ENCODE data around the gene IL15RA. TPM values are rescaled to one million over a fixed set of nuclear protein-coding genes. Genes with fewer than 3 reads are reported as not detected.

Gene IL15RA
- total and polyA plus RNA-seq, 2 of the 8 experiments (the other 6 are each of a cell fraction or from before 2014, with no cell fraction given): 1.3 to 1.4 TPM

DNA sequence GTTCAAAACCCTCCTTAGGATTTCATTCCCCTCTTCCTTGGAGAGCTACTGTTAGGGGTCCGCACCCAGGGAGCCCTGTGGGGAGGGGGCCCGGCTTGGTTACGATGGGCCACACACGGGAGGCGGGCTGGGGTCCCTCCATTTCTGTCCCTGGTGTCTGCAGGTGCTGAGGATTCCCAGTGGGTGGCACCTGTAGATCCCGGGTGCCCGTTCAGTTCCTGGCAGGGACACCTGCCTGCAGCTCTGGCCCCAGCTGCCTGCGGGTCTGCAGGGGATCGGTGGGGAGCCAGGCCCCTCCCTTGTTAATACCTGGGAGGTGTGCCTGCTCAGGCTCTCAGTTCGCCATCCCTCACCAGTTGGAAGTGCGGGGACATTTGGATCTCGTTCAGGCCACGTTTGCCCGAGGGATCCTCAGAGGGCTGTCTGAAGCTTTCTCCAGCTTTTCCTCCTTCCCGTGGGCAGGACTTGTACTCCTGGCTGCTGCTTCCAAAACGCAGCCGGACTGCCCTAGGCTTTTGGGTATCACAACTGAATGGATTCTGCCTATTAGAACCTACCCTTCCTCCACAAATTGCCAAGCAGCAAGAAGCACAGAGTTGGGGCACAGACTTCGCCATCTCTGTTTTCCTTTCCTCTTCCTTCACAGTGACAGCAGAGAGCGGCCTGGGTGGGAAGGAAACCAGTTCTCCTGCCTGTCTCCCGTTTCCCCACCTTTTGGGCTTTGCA is 22.3 kb upstream of the IL15RA start:
- CTCF ChIA-PET (ENCODE audit: partially characterized antibody): interaction anchor here (1.2 kb wide), 1 partner anchor 15 kb away, joined by 3 read pairs; no protein-coding TSS in a partner anchor
- Histone ChIP-seq H3K4me3 (ENCODE audit: extremely low read depth in 1 of 4, insufficient read depth in 2 of 4, low read depth in 3 of 4, low read length in 4 of 4) (no peak overlapping the region), H2BK5ac (ENCODE audit: low read depth, low read length) (no peak overlapping the region), H2BK15ac (ENCODE audit: low read length) (no peak overlapping the region), H2AFZ (ENCODE audit: low read length) (peak overlapping the region; percentile 76; the same call in 1 of the 2 replicates), H3K36me3 (ENCODE audit: control insufficient read depth in 2 of 4, insufficient read depth in 4 of 4, low read length in 3 of 4) (no peaks in the 10 kb centered on the region), H2BK20ac (ENCODE audit: low read length) (no peak overlapping the region), H4K8ac (ENCODE audit: extremely low read depth, insufficient read depth, low read length) (no peak overlapping the region), H4K91ac (replicated peaks; ENCODE audit: insufficient read length, low read length) (no peak overlapping the region), H3K14ac (ENCODE audit: insufficient read length) (no peak overlapping the region), H3K79me1 (ENCODE audit: low read depth, low read length) (no peaks in the 10 kb centered on the region), H2AK5ac (ENCODE audit: low read depth, low read length) (no peak overlapping the region), H3K4ac (replicated peaks; ENCODE audit: insufficient read length, low read depth, low read length) (no peak overlapping the region), H3K79me2 (ENCODE audit: control insufficient read depth in 1 of 2, insufficient read depth in 2 of 2, low read length in 2 of 2) (no peaks in the 10 kb centered on the region), H3K27ac (ENCODE audit: low read depth, low read length) (no peak overlapping the region), H4K20me1 (replicated peaks in 1 of 2; ENCODE audit: control insufficient read depth in 1 of 2, insufficient read depth in 2 of 2, low read length in 2 of 2) (no peaks in the 10 kb centered on the region), H2BK120ac (replicated peaks; ENCODE audit: low read depth, low read length) (no peak overlapping the region), H3K23me2 (ENCODE audit: low read depth, low read length) (no peaks in the 10 kb centered on the region), H3K9ac (replicated peaks in 1 of 4; ENCODE audit: extremely low read depth in 1 of 4, low read depth in 3 of 4, low read length in 3 of 4) (no peak overlapping the region), H3K4me1 (replicated peaks in 1 of 4; ENCODE audit: control insufficient read depth in 3 of 4, insufficient read depth in 4 of 4, low read length in 3 of 4) (peaks cover 0 to 8% (median 4%) of the 10 kb centered on the region in 4 experiments; a peak in 5 of 7 replicates), H3K23ac (ENCODE audit: insufficient read length) (no peak overlapping the region), H3K4me2 (ENCODE audit: insufficient read depth in 1 of 2, low read depth in 2 of 2, low read length in 2 of 2) (no peak overlapping the region; a peak in 1 of 4 replicates), H4K5ac (ENCODE audit: insufficient read length, low read depth, low read length) (no peak overlapping the region), H3K27me3 (replicated peaks in 1 of 4; ENCODE audit: control insufficient read depth in 3 of 4, extremely low read depth in 1 of 4, insufficient read depth in 3 of 4, low read length in 3 of 4) (no peaks in the 10 kb centered on the region), H3K18ac (ENCODE audit: extremely low read depth, low read length) (no peak overlapping the region), H3K56ac (replicated peaks; ENCODE audit: insufficient read length, low read depth, low read length) (no peak overlapping the region), H2BK12ac (ENCODE audit: low read depth, low read length) (no peak overlapping the region; the same call in 1 of the 2 replicates), H3K9me3 (ENCODE audit: insufficient read depth in 2 of 2, low read depth in 1 of 2, low read length in 1 of 2) (no peaks in the 10 kb centered on the region)
- 84% methylated on average over 20 of the region's 20 CpGs; no CpG with 5 or more reads in 1 of the 2 experiments for WGBS, 2 experiments (ENCODE audit: extremely low coverage in 1 of 2, insufficient coverage in 1 of 2, insufficient read length in 1 of 2, insufficient replicate concordance in 2 of 2, low coverage in 1 of 2, low lambda C conversion rate in 2 of 2, missing lambda C conversion rate in 1 of 2)
- POLR2A ChIA-PET (ENCODE audit: partially characterized antibody): interaction anchor here (0.8 kb wide), 1 partner anchor 66 kb away, joined by 6 read pairs; no protein-coding TSS in a partner anchor
- TF ChIP-seq, protein P1, sequence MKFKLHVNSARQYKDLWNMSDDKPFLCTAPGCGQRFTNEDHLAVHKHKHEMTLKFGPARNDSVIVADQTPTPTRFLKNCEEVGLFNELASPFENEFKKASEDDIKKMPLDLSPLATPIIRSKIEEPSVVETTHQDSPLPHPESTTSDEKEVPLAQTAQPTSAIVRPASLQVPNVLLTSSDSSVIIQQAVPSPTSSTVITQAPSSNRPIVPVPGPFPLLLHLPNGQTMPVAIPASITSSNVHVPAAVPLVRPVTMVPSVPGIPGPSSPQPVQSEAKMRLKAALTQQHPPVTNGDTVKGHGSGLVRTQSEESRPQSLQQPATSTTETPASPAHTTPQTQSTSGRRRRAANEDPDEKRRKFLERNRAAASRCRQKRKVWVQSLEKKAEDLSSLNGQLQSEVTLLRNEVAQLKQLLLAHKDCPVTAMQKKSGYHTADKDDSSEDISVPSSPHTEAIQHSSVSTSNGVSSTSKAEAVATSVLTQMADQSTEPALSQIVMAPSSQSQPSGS (IDR thresholded peaks at IDR 0.05; ENCODE audit: low read length): no peak
- TF ChIP-seq SP1 (IDR thresholded peaks at IDR 0.05; ENCODE audit: low read depth, low read length) (no peak), ASH2L (IDR thresholded peaks at IDR 0.05; ENCODE audit: low read length) (no peak), KDM4A (IDR thresholded peaks at IDR 0.05; ENCODE audit: low read depth, low read length, severe bottlenecking) (no peak), SIN3A (conservative IDR thresholded peaks at IDR 0.05 in 1 of 2, IDR thresholded peaks at IDR 0.05 in 1 of 2; ENCODE audit: low read depth in 1 of 2, low read length in 2 of 2) (no peak)
- TF ChIP-seq, protein P2, sequence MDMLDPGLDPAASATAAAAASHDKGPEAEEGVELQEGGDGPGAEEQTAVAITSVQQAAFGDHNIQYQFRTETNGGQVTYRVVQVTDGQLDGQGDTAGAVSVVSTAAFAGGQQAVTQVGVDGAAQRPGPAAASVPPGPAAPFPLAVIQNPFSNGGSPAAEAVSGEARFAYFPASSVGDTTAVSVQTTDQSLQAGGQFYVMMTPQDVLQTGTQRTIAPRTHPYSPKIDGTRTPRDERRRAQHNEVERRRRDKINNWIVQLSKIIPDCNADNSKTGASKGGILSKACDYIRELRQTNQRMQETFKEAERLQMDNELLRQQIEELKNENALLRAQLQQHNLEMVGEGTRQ (IDR thresholded peaks at IDR 0.05; ENCODE audit: low read length): no peak
- TF ChIP-seq, protein P3, sequence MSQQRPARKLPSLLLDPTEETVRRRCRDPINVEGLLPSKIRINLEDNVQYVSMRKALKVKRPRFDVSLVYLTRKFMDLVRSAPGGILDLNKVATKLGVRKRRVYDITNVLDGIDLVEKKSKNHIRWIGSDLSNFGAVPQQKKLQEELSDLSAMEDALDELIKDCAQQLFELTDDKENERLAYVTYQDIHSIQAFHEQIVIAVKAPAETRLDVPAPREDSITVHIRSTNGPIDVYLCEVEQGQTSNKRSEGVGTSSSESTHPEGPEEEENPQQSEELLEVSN (IDR thresholded peaks at IDR 0.05): no peak
- FAIRE-seq (no peak), DNase-seq (ENCODE audit: low read depth in 1 of 2, low spot score in 2 of 2) (peak in 1 of 2 experiments; percentile 44)
